Adipose tissue (tissue), 3 donors: ENCODE data around the gene MON2. TPM values are rescaled to one million over a fixed set of nuclear protein-coding genes. Genes with fewer than 3 reads are reported as not detected.

Experiments used
- H3K27ac ChIP-seq: one replicate; pipeline ENCODE4 v1.5.1; 2013; ENCODE audit warnings: low read depth, low read length
- WGBS, 3 donors: extraction: QIAGEN DNeasy Blood & Tissue Kit; methylation state at CpG; one replicate each; pipeline ENCODE4 v1.1.7; 2013; 5-methylcytosine and 5-hydroxymethylcytosine counted together
- polyA plus RNA-seq, 3 donors: library from polyadenylated mRNA; stranded (reverse); fragments of 200-250 nt; gene quantifications; one replicate each; pipeline ENCODE4 v1.2.3, GENCODE V29; 2013
- donor health status: healthy with polysubstance abuse.
- donor health status: Bipolar disorder and iron deficiency.
- donor health status: healthy.

MON2 gene
- polyA plus RNA-seq, 3 donors, result 7.0 to 14.0 (median 8.1) TPM

GRCh38 chr12:62631471-62632410 lies 165.1 kb downstream of the MON2 start:
- 1 to 3% (median 1%) methylated on average over 58 of the region's 58 CpGs for WGBS, 3 donors
- H3K27ac ChIP-seq, result no peak overlapping the region

- 2 to 7% (median 3%) methylated on average over 22 of the region's 22 CpGs for WGBS, 3 donors
Measured at GRCh38 chr12:62632411-62632918, 165.8 kb downstream of the MON2 start.

GRCh38 chr12:62635649-62636048 lies 169.0 kb downstream of the MON2 start:
- 65 to 88% (median 87%) methylated on average over 1 of the region's 1 CpG for WGBS, 3 donors
- H3K27ac ChIP-seq, result no peak overlapping the region

More at GRCh38 chr12:62632411-62632918, 165.8 kb downstream of the MON2 start:
- H3K27ac ChIP-seq, result no peak overlapping the region

- WGBS, 3 donors, result 73 to 81% (median 75%) methylated on average over 5 of the region's 5 CpGs
- no peak overlapping the region for H3K27ac ChIP-seq
Measured at GRCh38 chr12:62637679-62638078, 171.1 kb downstream of the MON2 start.

- H3K27ac ChIP-seq, result no peak overlapping the region
- 74 to 81% (median 75%) methylated on average over 4 of the region's 4 CpGs for WGBS, 3 donors
Measured at GRCh38 chr12:62640910-62641448, 174.4 kb downstream of the MON2 start.

- 71 to 86% (median 73%) methylated on average over 2 of the region's 2 CpGs for WGBS, 3 donors
- H3K27ac ChIP-seq, result no peak overlapping the region
Measured at GRCh38 chr12:62642486-62642885, 175.9 kb downstream of the MON2 start.

- no peak overlapping the region for H3K27ac ChIP-seq
- WGBS, 3 donors, result 76 to 87% (median 80%) methylated on average over 2 of the region's 2 CpGs
Measured at GRCh38 chr12:62643486-62643885, 176.9 kb downstream of the MON2 start.

GRCh38 chr12:62646566-62646965 lies 179.9 kb downstream of the MON2 start:
- no peak overlapping the region for H3K27ac ChIP-seq

GRCh38 chr12:62647586-62647985 lies 181.0 kb downstream of the MON2 start:
- H3K27ac ChIP-seq, result no peak overlapping the region
- 14 to 67% (median 28%) methylated on average over 3 of the region's 3 CpGs for WGBS, 3 donors

More at GRCh38 chr12:62646566-62646965, 179.9 kb downstream of the MON2 start:
- 91 to 97% (median 97%) methylated on average over 8 of the region's 8 CpGs for WGBS, 3 donors

GRCh38 chr12:62649412-62650138 lies 182.9 kb downstream of the MON2 start:
- 72 to 79% (median 77%) methylated on average over 4 of the region's 4 CpGs for WGBS, 3 donors
- no peak overlapping the region for H3K27ac ChIP-seq

Other genes with a start within 250 kb of the MON2 start
- gene USP15, start 206.4 kb upstream of the MON2 start, polyA plus RNA-seq, result 10 to 100 TPM; 19.2 to 27.7 (median 26.4) TPM